HCT116 (cell line): ENCODE results near the gene TTC33. TPM values are rescaled to one million over a fixed set of nuclear protein-coding genes. Genes with fewer than 3 reads are reported as not detected.

ENCODE experiments used
- ATAC-seq: fragments of 200-7000 bp; cut with Tn5 transposase; 2 replicates; pipeline ENCODE4 v1.9.1; 2020; ENCODE audit warnings: mild to moderate bottlenecking, moderate library complexity
- BruUV-seq: library from RNA; stranded (reverse); fragments of 400-500 nt; replicated peaks from 2 replicates; lab custom pipeline; 2021; lab: Mats Ljungman, UMichigan
- CTCF ChIA-PET: fragments of 300-600 bp; sonication (Branson Sonifier 250); formaldehyde crosslinking; loops from one replicate; lab custom pipeline; 2021; ENCODE audit warnings: antibody characterized with exemption; lab: Charles Lee
- POLR2A ChIA-PET: fragments of 300-600, 350-600 bp; sonication (Branson Sonifier 250); formaldehyde crosslinking; loops from one replicate; lab custom pipeline; 2021; ENCODE audit warnings: antibody characterized with exemption; lab: Charles Lee
- RAD21 ChIA-PET, 2 experiments: fragments of 300-600 bp; sonication (Branson Sonifier 250); formaldehyde crosslinking; loops; one replicate each; lab custom pipeline; 2023; ENCODE audit warnings: low total read pairs in 2 of 2; ENCODE audit not compliant: uncharacterized antibody in 2 of 2, unreplicated experiment in 2 of 2, low non-redundant PET in 1 of 2; lab: Charles Lee
- DNase-seq: peaks from one replicate; pipeline ENCODE4 v3.0.0-alpha.2; 2010; ENCODE audit warnings: low read depth, low spot score
- H2AFZ ChIP-seq: fragments of 200-600 bp; shearing (Covaris generic), sonication (generic); 2 replicates; pipeline ENCODE4 v1.6.1; 2017; ENCODE audit warnings: low read depth, mixed run types, mixed read lengths, antibody characterized with exemption, low read length; ENCODE audit not compliant: poor library complexity, severe bottlenecking
- H3K27ac ChIP-seq: 2 replicates; pipeline ENCODE4 v1.5.1; 2012; ENCODE audit warnings: low read depth, low read length
- H3K27me3 ChIP-seq: fragments of 200-600 bp; sonication (generic); 2 replicates; pipeline ENCODE4 v1.6.1; 2016; ENCODE audit warnings: mixed run types, low read length, mixed read lengths; ENCODE audit not compliant: insufficient read depth
- H3K36me3 ChIP-seq, 2 experiments: fragments of 200-500 bp in 1 of 2; fragments of 200-600 bp in 1 of 2; sonication (Bioruptor generic) in 1 of 2; sonication (generic) in 1 of 2; 2 replicates each; pipeline versions ENCODE4 v1.5.1 to v1.6.1; 2014 to 2016; ENCODE audit warnings: low read length in 2 of 2, inconsistent platforms in 1 of 2, mixed read lengths in 1 of 2, mixed run types in 1 of 2; ENCODE audit not compliant: insufficient read depth in 2 of 2, control insufficient read depth in 1 of 2
- H3K4me1 ChIP-seq, 2 experiments: fragments of 200-600 bp in 1 of 2; sonication (generic) in 1 of 2; 2 replicates each; pipeline versions ENCODE4 v1.5.1 to v1.6.1; 2012 to 2017; ENCODE audit warnings: low read length in 2 of 2, inconsistent platforms in 1 of 2, mild to moderate bottlenecking in 1 of 2, mixed read lengths in 1 of 2, mixed run types in 1 of 2, moderate library complexity in 1 of 2; ENCODE audit not compliant: insufficient read depth in 2 of 2, control insufficient read depth in 1 of 2
- H3K4me2 ChIP-seq: fragments of 200-600 bp; sonication (generic); 2 replicates; pipeline ENCODE4 v1.6.1; 2017; ENCODE audit warnings: mixed run types, low read length, mixed read lengths
- H3K4me3 ChIP-seq, 2 experiments: fragments of 200-600 bp in 1 of 2; sonication (generic) in 1 of 2; replicated peaks in 1 of 2; 2 replicates each; pipeline ENCODE4 v1.5.1; 2011 to 2016; ENCODE audit warnings: low read length in 2 of 2, control low read depth in 1 of 2, low read depth in 1 of 2, mild to moderate bottlenecking in 1 of 2, mixed read lengths in 1 of 2, mixed run types in 1 of 2
- H3K79me2 ChIP-seq: fragments of 200-600 bp; sonication (generic); 2 replicates; pipeline ENCODE4 v1.6.1; 2017; ENCODE audit warnings: mild to moderate bottlenecking, mixed run types, low read length, moderate library complexity, mixed read lengths; ENCODE audit not compliant: insufficient read depth
- H3K9ac ChIP-seq: fragments of 200-600 bp; sonication (generic); 2 replicates; pipeline ENCODE4 v1.6.1; 2016; ENCODE audit warnings: low read length, mixed read lengths
- H3K9me2 ChIP-seq: fragments of 200-600 bp; sonication (generic), shearing (Covaris generic); 2 replicates; pipeline ENCODE4 v1.6.1; 2017; ENCODE audit warnings: mixed run types, mild to moderate bottlenecking, moderate library complexity; ENCODE audit not compliant: insufficient read depth
- H3K9me3 ChIP-seq, 2 experiments: fragments of 200-500 bp in 1 of 2; fragments of 200-600 bp in 1 of 2; sonication (Bioruptor generic) in 1 of 2; sonication (generic) in 1 of 2; 2 replicates each; pipeline ENCODE4 v1.6.1; 2014 to 2017; ENCODE audit warnings: low read length in 2 of 2, mixed read lengths in 2 of 2, inconsistent platforms in 1 of 2, low read depth in 1 of 2, mild to moderate bottlenecking in 1 of 2, mixed run types in 1 of 2, moderate library complexity in 1 of 2; ENCODE audit not compliant: control insufficient read depth in 1 of 2, insufficient read depth in 1 of 2
- H4K20me1 ChIP-seq: fragments of 200-600 bp; sonication (generic), shearing (Covaris generic); 2 replicates; pipeline ENCODE4 v1.6.1; 2017; ENCODE audit warnings: mixed run types, mild to moderate bottlenecking, moderate library complexity; ENCODE audit not compliant: insufficient read depth
- CBX3 ChIP-seq: IDR thresholded peaks from 2 replicates; pipeline ENCODE4 v1.6.1; 2012; ENCODE audit warnings: low read depth
- EGR1 ChIP-seq: IDR thresholded peaks from 2 replicates; pipeline ENCODE4 v1.6.1; 2012; ENCODE audit warnings: low read depth
- ELF1 ChIP-seq: IDR thresholded peaks from 2 replicates; pipeline ENCODE4 v1.6.1; 2012; ENCODE audit warnings: low read depth, borderline replicate concordance
- EZH2 ChIP-seq: fragments of 200-600 bp; sonication (generic); IDR thresholded peaks from 2 replicates; pipeline ENCODE4 v1.6.1; 2017; ENCODE audit warnings: antibody characterized with exemption, mixed run types
- JUND ChIP-seq: IDR thresholded peaks from 2 replicates; pipeline ENCODE4 v1.6.1; 2012
- POLR2A ChIP-seq: IDR thresholded peaks from 2 replicates; pipeline ENCODE4 v1.7.0; 2011; ENCODE audit warnings: borderline replicate concordance; ENCODE audit not compliant: insufficient read depth, insufficient read length; ENCODE audit errors: extremely low read depth
- POLR2AphosphoS5 ChIP-seq: IDR thresholded peaks from 2 replicates; pipeline ENCODE4 v1.6.1; 2011; ENCODE audit warnings: mild to moderate bottlenecking, low read depth, low read length, moderate library complexity
- RAD21 ChIP-seq: IDR thresholded peaks from 2 replicates; pipeline ENCODE4 v1.6.1; 2012; ENCODE audit warnings: low read depth, mild to moderate bottlenecking
- SRF ChIP-seq: IDR thresholded peaks from 2 replicates; pipeline ENCODE4 v1.6.1; 2012; ENCODE audit warnings: low read depth
- YY1 ChIP-seq: IDR thresholded peaks from 2 replicates; pipeline ENCODE4 v1.6.1; 2011; ENCODE audit warnings: low read length, low read depth, moderate library complexity, mild to moderate bottlenecking; ENCODE audit not compliant: insufficient replicate concordance; ENCODE audit errors: extremely low read depth
- intact Hi-C: fragments of 100-400 bp; cut with micrococcal nuclease; formaldehyde crosslinking; loops from 2 replicates; pipeline ENCODE4 v1.10.0; 2022
- total RNA-seq: library from RNA; stranded (reverse); gene quantifications from one replicate; pipeline ENCODE4 v1.2.1, GENCODE V29; 2021; ENCODE audit not compliant: unreplicated experiment
- TF ChIP-seq, protein P1 (sequence below), 3 experiments: fragments of 200-600 bp in 1 of 3; sonication (generic) in 1 of 3; IDR thresholded peaks in 2 of 3; conservative IDR thresholded peaks in 1 of 3; 2 replicates each; pipeline ENCODE4 v1.5.1; 2012 to 2017; ENCODE audit warnings: low read depth in 2 of 3, low read length in 2 of 3, antibody characterized with exemption in 1 of 3, borderline replicate concordance in 1 of 3, control low read depth in 1 of 3, mild to moderate bottlenecking in 1 of 3, mixed read lengths in 1 of 3, mixed run types in 1 of 3, moderate library complexity in 1 of 3; ENCODE audit not compliant: insufficient read depth in 1 of 3
- TF ChIP-seq, protein P2 (sequence below): IDR thresholded peaks from 2 replicates; pipeline ENCODE4 v1.6.1; 2011; ENCODE audit warnings: mild to moderate bottlenecking, low read length, moderate library complexity; ENCODE audit not compliant: insufficient replicate concordance; ENCODE audit errors: extremely low read depth
- TF ChIP-seq, protein P3 (sequence below): IDR thresholded peaks from 2 replicates; pipeline ENCODE4 v1.6.1; 2012

TTC33 gene
- total RNA-seq, 1 experiment from 2014 or later: 14.5 TPM

DNA sequence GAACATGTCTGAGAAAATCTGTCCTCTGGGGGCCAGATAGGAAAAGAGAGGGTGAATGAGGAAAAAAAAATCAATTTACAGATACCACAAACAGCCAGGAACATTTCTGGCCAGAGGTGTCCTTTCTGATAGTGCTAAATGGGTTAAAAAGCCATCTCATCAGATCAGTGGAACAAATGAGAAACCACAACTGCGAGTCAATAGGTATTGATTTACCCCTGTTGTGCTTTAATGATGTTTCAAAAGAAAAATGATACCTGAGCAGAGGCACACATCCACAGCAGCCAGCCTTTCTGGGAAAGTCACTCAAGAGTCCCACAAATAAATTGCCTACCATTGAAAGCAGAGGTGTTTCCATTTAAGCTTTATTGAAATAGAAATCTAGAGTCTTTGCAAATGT is 155.4 kb downstream of the TTC33 start:
- ChIA-PET CTCF (no interaction called here), RAD21 (no interaction called here), POLR2A (no interaction called here)
- Histone ChIP-seq H3K27ac (no peak overlapping the region), H3K4me1 (peaks cover 3 to 5% of the 10 kb centered on the region in 2 experiments; a peak in 2 of 4 replicates), H3K9ac (no peak overlapping the region), H3K9me3 (no peaks in the 10 kb centered on the region), H3K4me2 (no peak overlapping the region), H2AFZ (no peak overlapping the region), H3K4me3 (no peak overlapping the region), H4K20me1 (no peaks in the 10 kb centered on the region), H3K9me2 (no peaks in the 10 kb centered on the region), H3K79me2 (no peaks in the 10 kb centered on the region), H3K36me3 (no peaks in the 10 kb centered on the region), H3K27me3 (no peaks in the 10 kb centered on the region)
- TF ChIP-seq POLR2AphosphoS5 (no peak), POLR2A (no peak), YY1 (no peak), CBX3 (no peak), SRF (no peak), RAD21 (no peak), JUND (no peak), EZH2 (no peak), EGR1 (no peak), ELF1 (no peak)
- TF ChIP-seq, protein P1, sequence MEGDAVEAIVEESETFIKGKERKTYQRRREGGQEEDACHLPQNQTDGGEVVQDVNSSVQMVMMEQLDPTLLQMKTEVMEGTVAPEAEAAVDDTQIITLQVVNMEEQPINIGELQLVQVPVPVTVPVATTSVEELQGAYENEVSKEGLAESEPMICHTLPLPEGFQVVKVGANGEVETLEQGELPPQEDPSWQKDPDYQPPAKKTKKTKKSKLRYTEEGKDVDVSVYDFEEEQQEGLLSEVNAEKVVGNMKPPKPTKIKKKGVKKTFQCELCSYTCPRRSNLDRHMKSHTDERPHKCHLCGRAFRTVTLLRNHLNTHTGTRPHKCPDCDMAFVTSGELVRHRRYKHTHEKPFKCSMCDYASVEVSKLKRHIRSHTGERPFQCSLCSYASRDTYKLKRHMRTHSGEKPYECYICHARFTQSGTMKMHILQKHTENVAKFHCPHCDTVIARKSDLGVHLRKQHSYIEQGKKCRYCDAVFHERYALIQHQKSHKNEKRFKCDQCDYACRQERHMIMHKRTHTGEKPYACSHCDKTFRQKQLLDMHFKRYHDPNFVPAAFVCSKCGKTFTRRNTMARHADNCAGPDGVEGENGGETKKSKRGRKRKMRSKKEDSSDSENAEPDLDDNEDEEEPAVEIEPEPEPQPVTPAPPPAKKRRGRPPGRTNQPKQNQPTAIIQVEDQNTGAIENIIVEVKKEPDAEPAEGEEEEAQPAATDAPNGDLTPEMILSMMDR (IDR thresholded peaks at IDR 0.05 in 2 of 3, conservative IDR thresholded peaks at IDR 0.05 in 1 of 3; ENCODE audit: borderline replicate concordance in 1 of 3, insufficient read depth in 1 of 3, low read depth in 2 of 3, low read length in 2 of 3): no peak
- TF ChIP-seq, protein P2, sequence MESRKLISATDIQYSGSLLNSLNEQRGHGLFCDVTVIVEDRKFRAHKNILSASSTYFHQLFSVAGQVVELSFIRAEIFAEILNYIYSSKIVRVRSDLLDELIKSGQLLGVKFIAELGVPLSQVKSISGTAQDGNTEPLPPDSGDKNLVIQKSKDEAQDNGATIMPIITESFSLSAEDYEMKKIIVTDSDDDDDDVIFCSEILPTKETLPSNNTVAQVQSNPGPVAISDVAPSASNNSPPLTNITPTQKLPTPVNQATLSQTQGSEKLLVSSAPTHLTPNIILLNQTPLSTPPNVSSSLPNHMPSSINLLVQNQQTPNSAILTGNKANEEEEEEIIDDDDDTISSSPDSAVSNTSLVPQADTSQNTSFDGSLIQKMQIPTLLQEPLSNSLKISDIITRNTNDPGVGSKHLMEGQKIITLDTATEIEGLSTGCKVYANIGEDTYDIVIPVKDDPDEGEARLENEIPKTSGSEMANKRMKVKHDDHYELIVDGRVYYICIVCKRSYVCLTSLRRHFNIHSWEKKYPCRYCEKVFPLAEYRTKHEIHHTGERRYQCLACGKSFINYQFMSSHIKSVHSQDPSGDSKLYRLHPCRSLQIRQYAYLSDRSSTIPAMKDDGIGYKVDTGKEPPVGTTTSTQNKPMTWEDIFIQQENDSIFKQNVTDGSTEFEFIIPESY: no peak
- TF ChIP-seq, protein P3, sequence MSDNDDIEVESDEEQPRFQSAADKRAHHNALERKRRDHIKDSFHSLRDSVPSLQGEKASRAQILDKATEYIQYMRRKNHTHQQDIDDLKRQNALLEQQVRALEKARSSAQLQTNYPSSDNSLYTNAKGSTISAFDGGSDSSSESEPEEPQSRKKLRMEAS: no peak
- ATAC-seq: no peak
- BruUV-seq: no TSS peak
- DNase-seq: no peak
- intact Hi-C loops: no loop called here
